Measurements from ENCODE around the gene MACF1. TPM values are rescaled to one million over a fixed set of nuclear protein-coding genes. Genes with fewer than 3 reads are reported as not detected.
A peak's percentile ranks its signal among the peaks of the same experiment; 100 is the strongest.

Gene MACF1
- total RNA-seq, 4 donors from 2014 or later, result 421 to 942 (median 545) TPM

GRCh38 chr1:39243302-39243701, 38.8 kb downstream of the MACF1 start:
- DNase-seq (ENCODE audit: low spot score in 2 of 2), result no peak
- TF ChIP-seq POLR2A (IDR thresholded peaks at IDR 0.05) (no peak), CTCF (IDR thresholded peaks at IDR 0.05) (no peak), POLR2AphosphoS5 (IDR thresholded peaks at IDR 0.05) (no peak), EP300 (IDR thresholded peaks at IDR 0.05) (no peak)
- H3K4me1 ChIP-seq, result peaks cover 3% of the 10 kb centered on the region
- no peaks in the 10 kb centered on the region for H3K27me3 ChIP-seq
- H3K27ac ChIP-seq, result no peak overlapping the region
- H3K36me3 ChIP-seq, result no peaks in the 10 kb centered on the region
- WGBS, result 96% methylated on average over 2 of the region's 2 CpGs
- H3K9me3 ChIP-seq, result no peaks in the 10 kb centered on the region
- no peak overlapping the region for H3K4me3 ChIP-seq

DNA sequence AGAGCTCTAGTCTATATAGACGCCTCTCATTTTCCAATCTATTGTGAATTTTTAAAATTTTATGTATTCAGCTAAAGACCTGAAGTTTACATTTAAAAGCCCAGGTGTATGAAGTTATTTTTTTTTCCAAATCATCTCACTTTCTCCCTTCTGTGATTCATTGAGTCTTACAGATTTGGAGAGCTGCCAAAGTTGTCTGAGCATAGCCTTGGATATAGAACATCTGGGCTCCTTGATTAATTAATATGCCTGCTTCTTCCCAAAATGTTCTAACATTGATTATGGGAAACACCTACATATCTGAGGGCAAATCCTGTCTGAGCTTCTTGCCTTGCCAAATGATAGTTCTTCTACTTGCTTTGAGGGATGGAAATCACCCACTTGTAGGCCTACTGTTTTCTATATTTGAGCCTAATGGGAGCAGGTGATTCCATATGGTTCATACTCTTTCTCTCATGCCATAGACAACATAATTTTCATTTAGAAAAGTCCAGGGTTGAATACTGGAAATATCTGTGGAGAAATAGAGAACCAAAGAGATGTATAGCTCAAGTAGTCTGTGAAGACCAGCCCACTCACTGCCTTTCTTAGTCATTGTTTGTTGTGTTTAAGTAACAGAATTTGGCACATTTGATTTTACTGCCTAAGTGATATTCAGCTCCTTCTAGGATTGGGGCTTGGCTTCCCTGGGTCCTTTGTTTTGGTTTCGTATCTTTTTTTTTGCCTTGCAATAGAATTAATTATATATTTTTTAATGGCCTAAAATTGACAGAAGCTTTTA, 46.2 kb downstream of the MACF1 start:
- no peaks in the 10 kb centered on the region for H3K9me3 ChIP-seq
- 97% methylated on average over 2 of the region's 2 CpGs for WGBS

GRCh38 chr1:39255222-39255621, 50.7 kb downstream of the MACF1 start:
- Histone ChIP-seq H3K9me3 (no peaks in the 10 kb centered on the region), H3K27me3 (no peaks in the 10 kb centered on the region), H3K27ac (no peak overlapping the region), H3K36me3 (peaks cover 51% of the 10 kb centered on the region), H3K4me3 (no peak overlapping the region), H3K4me1 (peaks cover 7% of the 10 kb centered on the region)
- TF ChIP-seq CTCF (IDR thresholded peaks at IDR 0.05) (no peak), POLR2AphosphoS5 (IDR thresholded peaks at IDR 0.05) (no peak), POLR2A (IDR thresholded peaks at IDR 0.05) (no peak)
- whole genome bisulfite sequencing, result 44% methylated on average over 1 of the region's 1 CpG
- no peak for DNase-seq (ENCODE audit: low spot score in 2 of 2)

More for the DNA sequence above, 46.2 kb downstream of the MACF1 start:
- Histone ChIP-seq H3K4me1 (no peaks in the 10 kb centered on the region), H3K27me3 (no peaks in the 10 kb centered on the region), H3K36me3 (peaks cover 26% of the 10 kb centered on the region), H3K27ac (no peak overlapping the region), H3K4me3 (no peak overlapping the region)
- no peak for TF ChIP-seq CTCF (IDR thresholded peaks at IDR 0.05)
- no peak for DNase-seq (ENCODE audit: low spot score in 2 of 2)

DNA sequence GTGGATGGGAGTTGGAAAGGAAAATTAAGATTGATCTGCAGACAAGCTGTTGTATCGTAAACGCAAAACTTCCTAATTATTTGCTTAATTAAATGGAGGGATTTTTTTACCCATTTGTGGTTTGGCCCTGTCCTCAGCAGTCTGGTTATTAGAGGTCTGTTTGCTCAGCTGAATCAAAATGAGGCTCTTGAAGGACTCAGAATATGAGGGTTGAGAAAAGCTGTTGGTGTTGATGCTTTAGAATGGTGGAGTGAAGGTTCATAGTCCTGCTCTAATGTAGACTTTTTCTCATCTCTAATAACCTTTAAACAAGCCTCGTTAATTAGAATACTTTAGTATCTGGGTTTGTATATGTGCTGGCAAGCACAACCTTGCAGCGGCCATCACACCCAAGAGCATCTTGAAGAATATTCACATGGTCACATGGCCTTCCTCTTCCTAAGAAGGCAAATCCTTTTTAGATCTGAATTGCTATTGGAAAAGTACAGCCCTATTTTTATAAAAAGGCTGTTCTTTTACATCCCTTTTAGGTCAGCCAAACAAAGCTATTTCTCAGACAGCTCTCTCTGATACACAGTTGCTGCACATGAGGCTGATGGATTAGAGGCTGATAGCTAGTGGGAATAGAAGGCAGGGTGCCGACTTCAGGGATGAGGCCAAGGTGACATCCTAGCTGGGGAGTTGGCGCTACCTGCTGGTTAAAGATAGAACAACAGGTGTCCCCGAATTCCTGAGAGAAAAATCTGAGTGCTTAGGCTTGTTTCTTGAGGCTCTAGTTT, 53.8 kb downstream of the MACF1 start:
- H3K27ac ChIP-seq, result no peak overlapping the region
- peaks cover 43% of the 10 kb centered on the region for H3K36me3 ChIP-seq
- DNase-seq (ENCODE audit: low spot score in 2 of 2), result peak; percentile 78 to 84
- H3K4me1 ChIP-seq, result peaks cover 11% of the 10 kb centered on the region
- H3K4me3 ChIP-seq, result no peak overlapping the region
- no peak for TF ChIP-seq POLR2A (IDR thresholded peaks at IDR 0.05)
- peak; percentile 71 to 77 for TF ChIP-seq CTCF (IDR thresholded peaks at IDR 0.05)
- no peaks in the 10 kb centered on the region for H3K9me3 ChIP-seq
- 50% methylated on average over 7 of the region's 7 CpGs for WGBS
- no peaks in the 10 kb centered on the region for H3K27me3 ChIP-seq

GRCh38 chr1:39258925-39259244, 54.4 kb downstream of the MACF1 start:
- no peak for DNase-seq (ENCODE audit: low spot score in 2 of 2)
- no peaks in the 10 kb centered on the region for H3K9me3 ChIP-seq
- no peak overlapping the region for H3K27ac ChIP-seq
- peaks cover 43% of the 10 kb centered on the region for H3K36me3 ChIP-seq
- no peaks in the 10 kb centered on the region for H3K27me3 ChIP-seq
- TF ChIP-seq POLR2AphosphoS5 (IDR thresholded peaks at IDR 0.05), result no peak
- no peak for TF ChIP-seq POLR2A (IDR thresholded peaks at IDR 0.05)
- TF ChIP-seq CTCF (IDR thresholded peaks at IDR 0.05), result no peak
- TF ChIP-seq EP300 (IDR thresholded peaks at IDR 0.05), result no peak
- H3K4me3 ChIP-seq, result no peak overlapping the region
- H3K4me1 ChIP-seq, result peaks cover 11% of the 10 kb centered on the region
